ENCODE data around the gene CDC25A. TPM values are rescaled to one million over a fixed set of nuclear protein-coding genes. Genes with fewer than 3 reads are reported as not detected.

The CDC25A gene
- total RNA-seq, 4 donors from 2014 or later: 0.33 to 2.1 (median 0.89) TPM

DNA sequence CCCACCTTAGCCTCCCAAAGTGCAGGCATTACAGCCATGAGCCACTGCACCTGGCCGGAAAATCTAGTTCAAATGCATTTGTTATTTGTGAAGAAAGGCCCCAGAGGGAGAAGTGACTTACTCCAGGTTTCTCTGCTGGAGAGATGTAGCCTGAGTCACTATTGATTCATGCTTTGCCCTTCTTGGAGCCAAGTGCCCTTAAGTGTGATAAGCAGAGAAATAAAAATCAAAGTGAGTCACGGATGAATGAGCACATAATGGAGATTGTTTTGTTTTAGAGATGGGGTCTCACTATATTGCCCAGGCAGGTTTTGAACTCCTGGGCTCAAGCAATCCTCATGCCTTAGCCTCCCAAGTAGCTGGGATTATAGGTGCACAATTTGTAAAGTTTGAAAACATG, 33.1 kb downstream of the CDC25A start:
- TF ChIP-seq, protein P1, sequence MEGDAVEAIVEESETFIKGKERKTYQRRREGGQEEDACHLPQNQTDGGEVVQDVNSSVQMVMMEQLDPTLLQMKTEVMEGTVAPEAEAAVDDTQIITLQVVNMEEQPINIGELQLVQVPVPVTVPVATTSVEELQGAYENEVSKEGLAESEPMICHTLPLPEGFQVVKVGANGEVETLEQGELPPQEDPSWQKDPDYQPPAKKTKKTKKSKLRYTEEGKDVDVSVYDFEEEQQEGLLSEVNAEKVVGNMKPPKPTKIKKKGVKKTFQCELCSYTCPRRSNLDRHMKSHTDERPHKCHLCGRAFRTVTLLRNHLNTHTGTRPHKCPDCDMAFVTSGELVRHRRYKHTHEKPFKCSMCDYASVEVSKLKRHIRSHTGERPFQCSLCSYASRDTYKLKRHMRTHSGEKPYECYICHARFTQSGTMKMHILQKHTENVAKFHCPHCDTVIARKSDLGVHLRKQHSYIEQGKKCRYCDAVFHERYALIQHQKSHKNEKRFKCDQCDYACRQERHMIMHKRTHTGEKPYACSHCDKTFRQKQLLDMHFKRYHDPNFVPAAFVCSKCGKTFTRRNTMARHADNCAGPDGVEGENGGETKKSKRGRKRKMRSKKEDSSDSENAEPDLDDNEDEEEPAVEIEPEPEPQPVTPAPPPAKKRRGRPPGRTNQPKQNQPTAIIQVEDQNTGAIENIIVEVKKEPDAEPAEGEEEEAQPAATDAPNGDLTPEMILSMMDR (IDR thresholded peaks at IDR 0.05; ENCODE audit: low read depth): no peak

DNA sequence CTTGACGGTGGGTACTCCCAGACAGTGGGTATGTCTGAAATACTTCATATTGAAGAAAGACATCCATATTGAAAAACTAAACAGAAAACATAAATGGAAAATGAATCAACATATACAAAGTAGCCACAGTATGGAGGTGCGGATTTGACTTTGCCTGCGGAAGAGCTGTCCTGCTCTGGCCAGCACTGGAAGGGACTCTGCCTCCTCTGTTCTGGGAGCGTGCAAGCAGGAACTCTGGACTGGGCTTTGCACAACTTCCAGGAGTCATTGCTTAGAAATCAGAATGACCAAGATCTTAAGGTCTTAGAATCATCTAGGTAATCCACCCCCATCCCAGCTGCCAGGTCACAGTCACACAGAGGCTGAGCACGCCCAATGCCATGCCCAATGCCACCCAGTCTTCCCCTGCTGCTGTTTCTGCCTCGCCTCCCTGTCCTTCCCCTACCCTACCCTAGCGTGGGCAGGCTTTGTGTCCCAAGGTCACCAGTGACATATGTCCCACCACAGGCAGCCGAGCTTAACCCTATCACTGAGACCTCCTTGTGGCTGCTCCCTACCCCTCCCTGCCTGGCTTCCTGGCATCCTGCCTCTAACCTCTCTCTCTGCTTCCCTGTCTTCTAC, 36.3 kb downstream of the CDC25A start:
- TF ChIP-seq, protein P1 (IDR thresholded peaks at IDR 0.05; ENCODE audit: low read depth): no peak

DNA sequence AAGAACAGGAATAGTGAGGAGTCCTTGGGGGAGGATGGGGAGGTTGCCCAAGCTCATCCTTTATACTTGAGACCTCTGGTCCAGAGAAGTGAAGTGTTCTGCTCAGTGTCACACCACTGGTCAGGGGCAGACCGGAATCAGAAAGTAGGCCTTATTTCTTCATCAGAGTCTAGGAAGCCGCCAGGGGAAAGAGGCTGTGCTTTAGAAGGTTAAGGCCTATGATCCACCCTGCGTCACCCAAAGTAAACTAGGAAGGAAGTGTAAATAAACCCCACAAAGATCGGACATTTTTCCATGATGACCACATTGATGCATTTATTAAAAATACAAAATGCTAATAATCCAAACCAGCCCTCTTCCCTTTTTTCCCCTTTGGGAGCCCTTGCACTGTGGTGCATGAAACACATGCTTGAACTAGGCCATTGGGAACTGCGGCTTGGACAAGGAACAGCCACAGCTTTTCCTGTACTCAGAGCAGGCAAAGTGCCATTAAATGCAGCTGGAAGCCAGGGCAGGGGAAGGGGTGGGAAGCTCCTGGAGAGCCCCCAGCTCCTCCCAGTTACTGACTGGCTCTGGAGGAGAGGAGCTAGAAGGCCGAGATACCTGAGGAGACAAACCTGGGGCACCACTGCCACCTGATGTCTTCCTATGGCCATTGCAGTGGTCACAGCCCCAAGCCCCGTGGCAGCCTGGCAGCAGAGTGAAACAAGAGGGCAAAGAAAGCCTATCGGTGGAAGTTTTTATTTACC, 37.0 kb downstream of the CDC25A start:
- TF ChIP-seq, protein P1 (IDR thresholded peaks at IDR 0.05; ENCODE audit: low read depth): no peak

DNA sequence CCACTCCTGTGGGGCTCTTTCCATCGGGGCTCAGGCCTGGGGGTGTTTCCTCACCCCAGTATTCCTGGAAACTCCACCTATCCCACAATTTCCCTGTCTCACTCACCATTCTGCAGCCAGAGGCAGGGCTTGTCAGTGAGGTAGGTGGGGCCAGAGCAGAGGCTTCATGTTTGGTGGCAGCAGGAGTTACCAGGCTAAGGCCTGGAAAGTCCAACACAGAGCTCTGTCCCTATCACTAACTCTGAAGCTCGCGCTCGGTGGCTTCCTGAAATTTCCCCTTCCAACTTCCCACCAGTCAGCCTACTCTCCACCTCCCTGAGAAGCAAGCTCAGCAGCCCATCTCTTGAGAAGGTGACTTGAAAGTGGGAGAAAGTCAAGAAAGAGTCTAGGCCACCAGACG, 44.2 kb downstream of the CDC25A start:
- TF ChIP-seq, protein P1 (IDR thresholded peaks at IDR 0.05; ENCODE audit: low read depth): no peak

DNA sequence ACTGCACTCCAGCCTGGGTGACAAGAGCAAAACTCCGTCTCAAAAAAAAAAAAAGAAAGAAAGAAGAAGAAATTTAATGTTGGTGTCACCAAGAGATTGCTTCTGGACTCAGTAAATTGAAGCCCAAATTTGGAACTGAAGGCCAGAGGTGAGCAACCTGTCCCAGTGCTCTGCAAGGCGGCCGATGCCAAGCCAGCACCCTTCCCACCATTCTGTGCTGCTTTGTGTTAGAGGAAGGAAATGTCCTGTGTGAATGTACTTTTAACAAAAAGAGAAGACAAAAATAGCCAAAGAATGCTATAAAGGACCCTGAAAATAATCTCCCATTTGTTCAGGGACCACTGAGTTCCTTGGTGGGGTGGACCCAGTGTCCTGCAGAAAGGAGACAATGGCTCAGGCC, 44.6 kb downstream of the CDC25A start:
- TF ChIP-seq, protein P1 (IDR thresholded peaks at IDR 0.05; ENCODE audit: low read depth): no peak

DNA sequence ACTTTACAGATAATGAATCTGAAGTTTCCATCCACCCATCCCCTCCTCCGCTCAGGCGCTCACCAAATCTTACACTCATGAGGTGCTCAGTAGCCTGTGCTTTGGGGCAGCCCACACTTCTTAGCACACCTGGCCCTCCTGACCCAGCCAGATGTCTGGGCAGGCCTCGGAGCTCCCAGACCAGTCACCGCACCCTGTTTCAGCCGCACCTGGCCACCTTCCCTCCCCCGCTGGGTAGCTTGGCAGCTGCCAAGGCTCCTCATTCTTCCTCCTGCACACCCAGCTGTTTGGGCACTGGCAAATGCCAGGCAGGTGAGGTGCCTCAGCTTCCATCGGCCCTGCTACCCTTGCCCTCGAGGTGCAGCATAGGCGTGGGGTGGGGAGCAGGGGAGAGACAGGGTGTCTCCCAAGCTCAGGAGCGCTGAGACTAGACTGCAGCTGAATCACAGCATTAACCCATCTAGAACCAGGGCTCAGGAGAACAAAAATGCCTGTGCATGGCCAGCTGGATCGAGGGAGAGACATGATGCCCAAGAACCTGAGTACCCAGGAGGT, 45.8 kb downstream of the CDC25A start:
- TF ChIP-seq, protein P1 (IDR thresholded peaks at IDR 0.05; ENCODE audit: low read depth): no peak

DNA sequence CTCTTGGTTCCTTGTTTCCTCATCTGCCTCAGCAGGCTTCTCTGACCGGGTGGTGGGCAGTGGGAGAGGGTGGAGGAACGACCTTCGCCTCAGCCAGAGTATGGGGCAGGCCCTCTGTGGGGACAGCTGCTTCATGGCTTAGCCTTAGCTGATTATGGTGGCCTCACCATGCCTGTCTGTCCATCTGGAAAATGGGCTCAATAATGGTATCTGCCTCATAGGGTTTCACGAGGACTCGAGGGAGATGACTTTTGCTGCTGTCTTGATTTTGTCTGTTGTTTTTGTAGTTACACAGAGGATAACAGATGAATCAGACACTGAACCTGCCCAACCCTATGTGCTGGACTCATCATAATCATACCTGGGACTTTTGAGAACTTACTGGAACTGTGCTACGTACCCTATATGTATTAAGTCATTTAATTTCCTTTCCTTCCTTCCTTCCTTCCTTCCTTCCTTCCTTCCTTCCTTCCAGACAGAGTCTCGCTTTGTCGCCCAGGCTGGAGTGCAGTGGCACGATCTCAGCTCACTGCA, 46.5 kb downstream of the CDC25A start:
- TF ChIP-seq, protein P1 (IDR thresholded peaks at IDR 0.05; ENCODE audit: low read depth): no peak

Measured in subcutaneous adipose tissue (tissue), 4 donors.